GM21717 (cell line): ENCODE results near the gene SEC61B.

Experiments
- ATAC-seq: cut with Tn5 transposase; IDR thresholded peaks from one replicate; pipeline ENCODE4 v1.9.1; 2021; ENCODE audit warnings: mild to moderate bottlenecking, moderate library complexity; ENCODE audit not compliant: unreplicated experiment

Gene SEC61B

DNA sequence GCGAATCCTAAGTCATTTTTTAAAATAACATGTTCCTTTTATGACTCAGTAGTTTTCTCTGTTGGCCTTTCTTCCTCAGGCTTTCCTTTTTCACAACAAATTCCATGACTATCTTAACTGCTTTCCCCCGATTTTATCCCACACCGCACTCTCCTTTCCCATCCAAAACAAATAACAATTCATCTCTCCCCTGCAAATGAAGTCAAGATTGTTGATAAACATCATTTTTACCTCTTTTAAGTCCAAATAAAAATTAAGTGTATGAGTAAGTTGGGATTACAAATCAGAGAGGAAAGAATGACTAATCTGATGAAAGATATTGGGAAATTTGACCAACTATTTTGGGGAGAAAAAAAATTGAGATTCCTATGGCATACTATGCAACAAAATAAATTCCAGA lies 47.3 kb downstream of the SEC61B start:
- no peak for ATAC-seq

DNA sequence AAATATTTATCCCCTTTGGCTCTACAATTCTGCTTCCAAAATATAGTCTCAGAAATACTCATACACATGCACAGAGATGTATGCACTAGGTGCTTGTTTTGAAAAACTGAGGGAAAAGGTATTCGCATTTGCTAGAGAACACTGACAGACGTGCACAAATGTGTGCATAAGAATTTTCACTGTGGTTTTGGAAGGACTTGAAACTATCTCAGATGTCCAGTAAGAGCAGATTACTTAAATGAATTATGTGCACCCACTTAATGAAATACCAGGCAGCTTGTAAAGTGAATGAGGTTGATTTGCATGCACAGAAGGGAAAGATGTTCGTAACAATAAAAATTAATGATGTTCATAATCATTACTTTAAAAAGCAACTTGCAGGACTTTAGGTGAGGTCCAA lies 48.4 kb downstream of the SEC61B start:
- no peak for ATAC-seq

DNA sequence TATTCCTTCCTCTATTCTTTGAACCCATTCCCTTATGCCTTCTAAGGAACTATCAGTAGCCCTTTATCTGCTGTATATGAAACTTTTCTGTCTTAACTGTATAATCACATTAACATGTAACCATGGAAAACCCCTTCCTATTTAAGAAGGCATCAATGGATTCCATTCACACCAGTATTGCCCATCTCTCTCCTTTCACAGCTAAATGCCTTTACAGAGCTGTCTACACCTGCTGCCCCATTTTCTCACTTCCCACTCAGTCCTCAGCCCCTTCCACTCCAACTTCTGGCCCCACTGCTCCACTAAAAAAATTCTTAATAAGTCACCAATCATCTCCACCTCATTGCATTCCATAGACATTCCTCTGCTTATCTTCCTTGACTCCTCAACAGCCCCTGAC lies 50.8 kb downstream of the SEC61B start:
- no peak for ATAC-seq

DNA sequence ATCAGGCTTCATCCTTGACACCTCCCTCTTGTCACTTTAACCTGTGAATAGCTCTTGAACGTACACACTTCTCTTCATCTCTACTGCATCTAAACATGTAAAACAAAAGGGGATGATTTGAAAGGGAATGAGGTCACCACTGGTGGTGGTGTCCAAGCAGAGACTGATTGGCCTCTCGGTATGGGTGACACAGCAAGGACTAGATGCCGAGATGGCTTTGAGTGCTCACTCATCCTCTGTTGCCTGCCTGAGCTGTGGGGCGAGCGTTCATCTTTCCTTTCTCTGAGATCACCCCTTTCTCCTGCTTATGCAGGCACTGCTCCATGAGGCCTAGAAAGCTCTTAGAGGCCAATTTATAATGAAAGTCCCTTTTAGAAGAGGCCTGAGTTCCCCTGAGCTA lies 51.9 kb downstream of the SEC61B start:
- no peak for ATAC-seq

DNA sequence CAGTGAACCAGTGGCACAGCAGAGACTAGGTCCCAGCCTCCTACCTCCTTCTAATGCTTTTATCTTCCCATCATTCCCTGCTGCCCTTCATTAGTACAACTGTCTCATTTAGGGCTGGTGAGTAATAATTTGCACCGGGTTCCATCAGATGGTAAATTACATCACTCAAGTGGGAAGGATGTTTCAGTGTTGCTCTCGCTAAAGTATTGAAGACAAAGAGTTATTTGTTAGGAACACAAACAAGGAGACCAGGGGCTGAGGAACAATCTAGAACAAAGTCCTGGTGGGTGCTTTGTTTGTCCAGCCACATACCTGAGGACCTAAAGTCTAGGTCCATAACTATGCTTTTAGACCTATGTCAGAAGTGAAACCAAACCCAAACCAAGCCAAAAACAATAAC lies 52.4 kb downstream of the SEC61B start:
- no peak for ATAC-seq
